Right hindlimb (tissue), 1 donor: ENCODE data around the gene DPYSL3.

Experiments used
- DNase-seq: peaks from one replicate; pipeline ENCODE4 v3.0.0-alpha.2; 2018

Gene DPYSL3

GRCh38 chr5:147434049-147434448 lies 75.8 kb downstream of the DPYSL3 start:
- DNase-seq = no peak

GRCh38 chr5:147432323-147432722 lies 77.5 kb downstream of the DPYSL3 start:
- no peak for DNase-seq

GRCh38 chr5:147431586-147431985 lies 78.3 kb downstream of the DPYSL3 start:
- DNase-seq = no peak

- no peak for DNase-seq
These were observed 79.2 kb downstream of the DPYSL3 start for GRCh38 chr5:147430628-147431027.

GRCh38 chr5:147427521-147428401 lies 82.1 kb downstream of the DPYSL3 start:
- no peak for DNase-seq

GRCh38 chr5:147426640-147427327 lies 83.1 kb downstream of the DPYSL3 start:
- no peak for DNase-seq

- no peak for DNase-seq
These were observed 91.3 kb downstream of the DPYSL3 start for GRCh38 chr5:147418613-147419012.

GRCh38 chr5:147417135-147417813 lies 92.6 kb downstream of the DPYSL3 start:
- DNase-seq = peak; percentile 63

- no peak for DNase-seq
These were observed 94.2 kb downstream of the DPYSL3 start for GRCh38 chr5:147415651-147416050.

GRCh38 chr5:147413266-147413665 lies 96.6 kb downstream of the DPYSL3 start:
- no peak for DNase-seq

- no peak for DNase-seq
These were observed 97.3 kb downstream of the DPYSL3 start for GRCh38 chr5:147412561-147412960.

GRCh38 chr5:147411359-147412319 lies 98.2 kb downstream of the DPYSL3 start:
- no peak for DNase-seq

GRCh38 chr5:147410496-147411358 lies 99.1 kb downstream of the DPYSL3 start:
- DNase-seq = peak; percentile 66

- DNase-seq = no peak
These were observed 100.9 kb downstream of the DPYSL3 start for GRCh38 chr5:147408980-147409379.

GRCh38 chr5:147407094-147407681 lies 102.7 kb downstream of the DPYSL3 start:
- DNase-seq = no peak

- DNase-seq = no peak
These were observed 103.2 kb downstream of the DPYSL3 start for GRCh38 chr5:147406636-147407035.

GRCh38 chr5:147404706-147405105 lies 105.2 kb downstream of the DPYSL3 start:
- DNase-seq = no peak

GRCh38 chr5:147403651-147404640 lies 105.9 kb downstream of the DPYSL3 start:
- peak; percentile 45 for DNase-seq

GRCh38 chr5:147400881-147401280 lies 109.0 kb downstream of the DPYSL3 start:
- no peak for DNase-seq
